OCI-LY1 (cell line): ENCODE results near the gene ZFYVE27.

Experiments
- H2AFZ ChIP-seq: fragments of 200-600 bp; sonication (generic), shearing (Covaris generic); 2 replicates; pipeline ENCODE4 v1.6.0; 2014; ENCODE audit warnings: antibody characterized with exemption, mild to moderate bottlenecking, low read length
- H3F3A ChIP-seq: fragments of 200-600 bp; sonication (generic), shearing (Covaris generic); 2 replicates; pipeline ENCODE4 v1.6.0; 2014; ENCODE audit warnings: mild to moderate bottlenecking, antibody characterized with exemption, low read length, moderate library complexity; ENCODE audit not compliant: insufficient read depth
- H3K27ac ChIP-seq: fragments of 200-600 bp; sonication (generic); 2 replicates; pipeline ENCODE4 v1.5.1; 2014; ENCODE audit warnings: low read length, mixed run types, mild to moderate bottlenecking, low read depth; ENCODE audit not compliant: poor library complexity, severe bottlenecking
- H3K27me3 ChIP-seq: fragments of 200-600 bp; sonication (generic); 2 replicates; pipeline ENCODE4 v1.6.0; 2014; ENCODE audit warnings: antibody characterized with exemption, mild to moderate bottlenecking, low read length, moderate library complexity; ENCODE audit not compliant: insufficient read depth
- H3K36me3 ChIP-seq: fragments of 200-600 bp; sonication (generic); 2 replicates; pipeline ENCODE4 v1.6.1; 2014; ENCODE audit warnings: mild to moderate bottlenecking, antibody characterized with exemption, low read length, moderate library complexity, mixed read lengths; ENCODE audit not compliant: insufficient read depth
- H3K4me1 ChIP-seq: fragments of 200-600 bp; sonication (generic); 2 replicates; pipeline ENCODE4 v1.5.1; 2014; ENCODE audit warnings: mild to moderate bottlenecking, low read length, moderate library complexity; ENCODE audit not compliant: insufficient read depth, severe bottlenecking
- H3K4me2 ChIP-seq: fragments of 200-600 bp; sonication (generic), shearing (Covaris generic); 2 replicates; pipeline ENCODE4 v1.6.1; 2014; ENCODE audit warnings: low read length
- H3K4me3 ChIP-seq: fragments of 200-600 bp; sonication (generic); 2 replicates; pipeline ENCODE4 v1.5.1; 2014; ENCODE audit warnings: low read length, low read depth, mild to moderate bottlenecking, mixed read lengths; ENCODE audit not compliant: poor library complexity, severe bottlenecking
- H3K79me2 ChIP-seq: fragments of 200-600 bp; shearing (Covaris generic); 2 replicates; pipeline ENCODE4 v1.6.1; 2016; ENCODE audit warnings: mixed run types, low read length, mixed read lengths; ENCODE audit not compliant: insufficient read depth
- H3K9ac ChIP-seq: fragments of 200-600 bp; sonication (generic), shearing (Covaris generic); 2 replicates; pipeline ENCODE4 v1.6.1; 2014; ENCODE audit warnings: mild to moderate bottlenecking, low read length, mixed read lengths
- H3K9me2 ChIP-seq: fragments of 200-600 bp; sonication (generic), shearing (Covaris generic); 2 replicates; pipeline ENCODE4 v1.6.1; 2014; ENCODE audit warnings: low read depth, mild to moderate bottlenecking, low read length, mixed read lengths
- H3K9me3 ChIP-seq: fragments of 200-600 bp; shearing (Covaris generic); 2 replicates; pipeline ENCODE4 v1.6.1; 2014; ENCODE audit warnings: low read length, mixed read lengths
- H4K20me1 ChIP-seq: fragments of 200-600 bp; sonication (generic), shearing (Covaris generic); 2 replicates; pipeline ENCODE4 v1.6.0; 2016; ENCODE audit warnings: mild to moderate bottlenecking, low read length; ENCODE audit not compliant: insufficient read depth
- EZH2 ChIP-seq: fragments of 200-600 bp; sonication (generic), shearing (Covaris generic); IDR thresholded peaks from 2 replicates; pipeline ENCODE4 v1.8.0; 2017; ENCODE audit warnings: borderline replicate concordance, mixed run types, mild to moderate bottlenecking, antibody characterized with exemption, low read length, moderate library complexity, mixed read lengths
- TF ChIP-seq, protein P1 (sequence below): fragments of 200-600 bp; sonication (generic), shearing (Covaris generic); IDR thresholded peaks from 2 replicates; pipeline ENCODE4 v1.5.1; 2017; ENCODE audit warnings: mild to moderate bottlenecking, antibody characterized with exemption, low read length, moderate library complexity, mixed read lengths

The ZFYVE27 gene

DNA sequence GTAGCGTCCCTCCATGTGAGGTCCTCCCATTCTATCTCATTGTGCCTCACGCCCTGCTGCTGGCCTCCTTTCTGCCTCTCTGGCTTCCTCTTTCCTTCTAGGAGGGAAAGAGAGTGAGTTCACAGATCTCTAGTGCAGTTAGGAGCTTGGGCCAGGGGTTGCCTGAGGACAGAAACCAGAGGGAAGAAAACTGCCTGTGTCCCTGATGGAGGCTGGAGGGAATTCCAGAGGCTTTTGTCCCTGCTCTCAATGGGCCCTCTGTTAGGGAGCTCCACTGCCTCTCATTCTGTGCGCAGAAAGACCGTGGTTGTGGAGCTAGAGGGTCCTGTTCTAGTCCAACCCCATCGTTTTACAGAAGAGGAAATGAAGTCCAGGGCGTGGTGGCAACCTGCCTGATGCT is 18.8 kb upstream of the ZFYVE27 start:
- Histone ChIP-seq H4K20me1 (no peaks in the 10 kb centered on the region), H3K9me2 (no peaks in the 10 kb centered on the region), H3K4me2 (no peak overlapping the region), H3K36me3 (no peaks in the 10 kb centered on the region), H3K9me3 (no peaks in the 10 kb centered on the region), H3K4me1 (no peaks in the 10 kb centered on the region), H3K79me2 (no peaks in the 10 kb centered on the region), H3K9ac (no peak overlapping the region), H3K27ac (no peak overlapping the region), H3F3A (no peaks in the 10 kb centered on the region), H3K4me3 (no peak overlapping the region), H2AFZ (no peak overlapping the region), H3K27me3 (no peaks in the 10 kb centered on the region)
- no peak for TF ChIP-seq EZH2
- TF ChIP-seq, protein P1, sequence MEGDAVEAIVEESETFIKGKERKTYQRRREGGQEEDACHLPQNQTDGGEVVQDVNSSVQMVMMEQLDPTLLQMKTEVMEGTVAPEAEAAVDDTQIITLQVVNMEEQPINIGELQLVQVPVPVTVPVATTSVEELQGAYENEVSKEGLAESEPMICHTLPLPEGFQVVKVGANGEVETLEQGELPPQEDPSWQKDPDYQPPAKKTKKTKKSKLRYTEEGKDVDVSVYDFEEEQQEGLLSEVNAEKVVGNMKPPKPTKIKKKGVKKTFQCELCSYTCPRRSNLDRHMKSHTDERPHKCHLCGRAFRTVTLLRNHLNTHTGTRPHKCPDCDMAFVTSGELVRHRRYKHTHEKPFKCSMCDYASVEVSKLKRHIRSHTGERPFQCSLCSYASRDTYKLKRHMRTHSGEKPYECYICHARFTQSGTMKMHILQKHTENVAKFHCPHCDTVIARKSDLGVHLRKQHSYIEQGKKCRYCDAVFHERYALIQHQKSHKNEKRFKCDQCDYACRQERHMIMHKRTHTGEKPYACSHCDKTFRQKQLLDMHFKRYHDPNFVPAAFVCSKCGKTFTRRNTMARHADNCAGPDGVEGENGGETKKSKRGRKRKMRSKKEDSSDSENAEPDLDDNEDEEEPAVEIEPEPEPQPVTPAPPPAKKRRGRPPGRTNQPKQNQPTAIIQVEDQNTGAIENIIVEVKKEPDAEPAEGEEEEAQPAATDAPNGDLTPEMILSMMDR, result no peak

DNA sequence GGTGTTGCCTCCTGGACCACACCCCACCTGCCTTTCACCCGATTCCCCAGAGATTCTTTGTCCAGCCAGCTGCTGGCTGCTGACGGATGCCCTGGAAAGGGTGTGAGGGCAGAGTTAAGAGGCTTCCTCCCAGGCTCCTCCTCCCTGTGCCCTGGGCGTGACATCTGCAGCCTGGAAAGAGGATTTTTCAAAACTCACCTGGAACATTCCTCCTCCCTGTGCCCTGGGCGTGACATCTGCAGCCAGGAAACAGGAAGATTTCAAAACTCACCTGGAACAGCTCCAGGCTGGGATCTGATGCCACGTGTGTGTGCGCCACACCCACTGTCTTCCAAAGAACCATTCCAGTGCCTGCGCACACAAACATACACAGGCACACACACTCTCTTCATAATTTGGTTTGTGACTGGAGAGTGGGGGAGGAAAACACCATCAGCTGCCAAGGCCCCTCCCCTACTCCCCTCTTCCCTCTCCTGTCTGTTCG is 18.2 kb upstream of the ZFYVE27 start:
- H3K79me2 ChIP-seq, result no peaks in the 10 kb centered on the region
- H3K9me2 ChIP-seq, result no peaks in the 10 kb centered on the region
- no peaks in the 10 kb centered on the region for H3K4me1 ChIP-seq
- TF ChIP-seq EZH2, result no peak
- TF ChIP-seq, protein P1, result no peak
- no peak overlapping the region for H3K9ac ChIP-seq
- H3K27ac ChIP-seq, result no peak overlapping the region
- H3K27me3 ChIP-seq, result no peaks in the 10 kb centered on the region
- no peak overlapping the region for H2AFZ ChIP-seq
- no peak overlapping the region for H3K4me2 ChIP-seq
- no peak overlapping the region for H3K4me3 ChIP-seq
- H3K9me3 ChIP-seq, result no peaks in the 10 kb centered on the region
- no peaks in the 10 kb centered on the region for H3F3A ChIP-seq
- no peaks in the 10 kb centered on the region for H4K20me1 ChIP-seq
- H3K36me3 ChIP-seq, result no peaks in the 10 kb centered on the region

DNA sequence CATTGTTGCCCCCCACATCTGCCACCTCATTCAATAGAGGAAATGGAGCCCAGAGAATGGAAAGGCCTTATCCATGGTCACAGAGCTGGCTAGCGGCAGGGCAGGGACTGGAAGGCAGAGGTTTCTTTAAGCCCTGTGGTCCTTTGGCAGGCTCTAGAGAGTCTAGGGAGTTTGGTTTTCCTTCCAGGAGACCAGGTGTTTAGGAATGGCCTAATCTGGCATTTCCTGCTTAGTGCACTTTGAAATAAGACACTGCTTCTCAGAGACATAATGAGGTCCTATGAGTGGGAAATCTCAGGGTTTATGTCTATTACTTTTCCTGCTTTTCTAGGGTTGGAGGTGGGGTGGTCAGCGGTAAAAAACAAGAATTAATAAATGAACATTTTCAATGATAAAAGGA is 17.3 kb upstream of the ZFYVE27 start:
- TF ChIP-seq EZH2, result no peak
- TF ChIP-seq, protein P1, result no peak
- H3K9me3 ChIP-seq, result no peaks in the 10 kb centered on the region
- no peaks in the 10 kb centered on the region for H4K20me1 ChIP-seq
- no peak overlapping the region for H3K27ac ChIP-seq
- H3K4me1 ChIP-seq, result no peaks in the 10 kb centered on the region
- no peaks in the 10 kb centered on the region for H3F3A ChIP-seq
- no peaks in the 10 kb centered on the region for H3K27me3 ChIP-seq
- no peak overlapping the region for H2AFZ ChIP-seq
- no peaks in the 10 kb centered on the region for H3K9me2 ChIP-seq
- H3K4me3 ChIP-seq, result no peak overlapping the region
- no peaks in the 10 kb centered on the region for H3K36me3 ChIP-seq
- H3K4me2 ChIP-seq, result no peak overlapping the region
- H3K9ac ChIP-seq, result no peak overlapping the region
- H3K79me2 ChIP-seq, result no peaks in the 10 kb centered on the region
